HG03354 (cell line): ENCODE results near the gene NPLOC4.
"Not testable (repeated sequence)": the region's sequence is repeated elsewhere in the genome, so short reads cannot be mapped to it uniquely, and the experiment has no call there.

Experiments
- ATAC-seq: cut with Tn5 transposase; IDR thresholded peaks from one replicate; pipeline ENCODE4 v1.9.1; 2021; ENCODE audit warnings: mild to moderate bottlenecking; ENCODE audit not compliant: unreplicated experiment, poor library complexity, severe bottlenecking

The NPLOC4 gene

DNA sequence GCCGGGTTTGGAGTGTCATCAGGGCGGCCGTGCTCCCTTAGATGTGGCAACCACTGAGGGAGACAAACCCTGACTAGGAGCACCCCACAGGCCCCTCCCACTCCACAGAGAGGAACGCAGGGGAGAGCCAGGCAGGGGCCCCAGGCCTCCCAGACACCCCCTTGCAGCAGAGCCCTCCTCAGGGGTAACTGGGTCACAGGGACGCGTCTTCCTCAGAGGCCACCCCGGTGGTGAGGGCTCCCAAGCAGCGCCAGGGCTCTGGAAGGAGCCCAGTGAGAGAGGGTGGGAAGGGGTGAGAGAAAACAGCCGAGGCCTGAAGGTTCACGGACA is 97.4 kb downstream of the NPLOC4 start:
- no peak for ATAC-seq

DNA sequence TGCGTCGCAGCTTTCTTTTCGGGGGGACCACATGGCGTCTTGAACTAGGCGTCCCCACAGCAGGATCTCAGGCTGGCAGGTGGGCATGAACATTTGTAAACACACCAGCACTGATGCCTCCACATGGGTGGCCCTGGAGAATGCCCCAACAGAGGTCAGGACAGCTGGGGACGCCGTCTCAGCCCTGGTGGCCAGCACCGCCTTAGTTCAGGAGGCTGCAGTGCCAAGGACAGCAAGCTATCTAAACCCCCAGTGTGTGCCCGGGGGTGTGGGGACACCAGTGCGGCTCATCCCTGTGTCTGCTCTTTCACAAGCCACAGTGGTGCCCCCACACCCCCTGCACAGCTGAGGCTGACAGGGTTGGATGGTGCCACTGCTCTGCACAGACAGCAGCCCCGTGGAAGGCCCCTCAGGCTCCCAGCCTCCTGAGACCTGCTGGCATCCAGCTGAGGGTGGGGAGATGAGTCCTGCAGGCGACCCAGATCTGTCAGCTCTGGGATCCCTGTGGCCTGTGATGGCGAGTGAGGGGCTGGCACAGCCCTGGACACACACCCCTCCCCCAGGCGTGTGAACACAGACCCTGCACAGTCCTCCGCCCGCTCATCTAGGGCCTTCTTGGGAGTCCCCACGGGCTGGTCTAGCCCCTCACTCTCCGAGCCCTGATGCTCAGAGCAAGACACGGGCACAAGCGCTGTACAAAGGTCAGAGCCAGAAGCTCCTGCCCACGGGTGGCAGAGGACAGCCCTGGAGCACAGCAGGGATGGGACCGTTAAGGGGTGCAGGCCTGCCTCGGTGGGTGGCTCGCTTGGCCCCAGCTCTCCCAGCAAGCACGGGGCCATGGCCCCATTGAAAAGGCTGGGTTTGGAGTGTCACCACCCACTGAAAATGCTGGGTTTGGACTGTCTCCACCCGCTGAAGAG is 98.0 kb downstream of the NPLOC4 start:
- ATAC-seq = no peak

DNA sequence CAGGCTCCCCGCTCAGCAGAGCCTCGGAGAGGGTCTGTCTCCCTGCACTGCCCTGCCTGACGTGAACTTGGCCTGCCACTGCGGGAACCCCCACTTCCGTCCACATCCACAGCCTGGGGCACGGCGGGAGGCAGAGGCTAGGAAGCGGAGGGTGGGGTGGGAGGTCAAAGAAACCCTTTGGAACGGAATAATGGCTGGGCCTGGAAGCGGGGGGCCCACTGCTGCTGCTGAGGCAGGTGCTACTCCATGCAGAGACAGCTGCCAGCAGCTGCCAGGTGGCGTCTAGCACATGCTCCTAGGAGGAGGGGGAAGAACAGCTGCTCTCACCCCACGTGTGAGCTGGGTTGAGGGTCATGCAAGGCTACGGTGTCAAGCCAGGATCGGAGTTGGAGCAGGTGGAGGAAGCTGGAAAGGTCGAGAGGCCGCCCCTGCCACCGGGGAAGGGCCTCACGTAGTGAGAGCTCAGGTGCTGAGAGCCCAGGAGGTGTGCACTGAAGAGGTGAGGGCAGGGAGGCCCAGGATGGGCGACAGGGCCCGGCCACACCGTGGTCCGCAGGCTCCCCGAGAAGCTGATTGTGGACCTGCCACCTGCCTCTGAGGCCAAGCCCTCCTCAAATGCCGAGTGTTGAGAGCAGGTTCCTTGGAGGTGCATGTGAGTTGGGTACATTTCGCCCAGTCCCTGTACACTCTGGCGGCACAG is 98.9 kb downstream of the NPLOC4 start:
- ATAC-seq = no peak

DNA sequence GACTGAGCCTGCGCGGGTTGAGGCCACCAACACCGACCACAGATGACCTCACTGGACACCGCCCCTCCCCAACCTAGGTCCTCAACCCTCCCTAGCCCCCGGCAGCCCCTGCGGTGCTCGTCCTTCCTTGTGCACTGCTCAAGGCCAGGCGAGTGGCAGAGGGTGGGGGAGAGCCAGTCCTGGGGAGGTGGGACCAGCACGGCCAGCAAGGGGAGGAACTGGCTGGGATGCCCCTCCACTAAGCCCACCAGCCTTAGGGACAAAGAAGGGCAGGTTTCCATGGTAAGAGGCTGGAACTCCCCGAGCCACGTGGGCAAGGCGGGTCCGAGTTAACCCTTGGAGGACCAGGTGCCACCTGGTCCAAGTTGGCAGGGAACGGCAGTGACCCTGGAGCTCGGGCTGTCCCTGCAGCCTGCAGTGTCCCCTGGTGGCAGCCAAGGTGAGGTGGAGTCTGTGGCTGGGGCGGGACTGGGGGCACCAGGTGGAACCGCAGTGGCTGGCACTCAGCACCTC is 99.5 kb downstream of the NPLOC4 start:
- no peak for ATAC-seq

DNA sequence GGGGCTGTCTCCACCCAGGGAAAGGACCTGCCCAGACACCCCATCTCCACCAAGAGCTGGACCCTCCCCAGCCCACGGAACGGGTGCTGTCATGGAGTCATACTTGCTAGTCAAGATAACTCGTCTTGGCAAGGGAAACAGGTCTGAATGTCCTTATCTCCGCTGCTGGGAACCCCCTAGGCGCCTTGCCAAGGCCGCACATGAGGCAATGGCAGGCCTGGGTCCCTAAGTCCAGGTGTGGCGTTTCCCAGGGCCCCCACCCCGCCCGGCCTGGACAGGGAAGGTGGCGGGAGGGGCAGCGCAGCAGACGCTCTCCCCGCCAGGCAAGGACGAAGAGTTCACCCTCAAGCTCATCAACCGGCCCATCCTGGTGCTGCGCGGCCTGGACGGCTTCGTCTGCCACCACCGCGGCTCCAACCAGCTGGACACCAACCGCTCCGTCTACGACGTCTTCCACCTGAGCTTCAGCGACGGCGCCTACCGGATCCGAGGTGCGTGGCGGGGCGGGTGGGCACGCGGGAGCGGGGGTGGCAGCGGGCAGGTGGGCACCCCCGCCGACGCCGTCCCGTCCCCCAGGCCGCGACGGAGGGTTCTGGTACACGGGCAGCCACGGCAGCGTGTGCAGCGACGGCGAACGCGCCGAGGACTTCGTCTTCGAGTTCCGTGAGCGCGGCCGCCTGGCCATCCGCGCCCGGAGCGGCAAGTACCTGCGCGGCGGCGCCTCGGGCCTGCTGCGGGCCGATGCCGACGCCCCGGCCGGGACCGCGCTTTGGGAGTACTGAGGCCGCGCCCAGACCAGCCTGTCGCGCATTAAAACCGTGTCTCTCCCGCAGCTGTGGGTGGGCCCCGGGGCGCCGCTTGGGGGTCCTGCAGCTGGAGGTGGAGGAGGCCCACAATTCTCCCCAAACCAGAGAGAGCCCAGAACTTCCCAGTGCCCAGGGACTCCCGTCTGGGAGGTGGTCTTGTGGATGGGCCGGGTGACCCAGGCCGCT is 100.3 kb downstream of the NPLOC4 start:
- ATAC-seq = no peak

DNA sequence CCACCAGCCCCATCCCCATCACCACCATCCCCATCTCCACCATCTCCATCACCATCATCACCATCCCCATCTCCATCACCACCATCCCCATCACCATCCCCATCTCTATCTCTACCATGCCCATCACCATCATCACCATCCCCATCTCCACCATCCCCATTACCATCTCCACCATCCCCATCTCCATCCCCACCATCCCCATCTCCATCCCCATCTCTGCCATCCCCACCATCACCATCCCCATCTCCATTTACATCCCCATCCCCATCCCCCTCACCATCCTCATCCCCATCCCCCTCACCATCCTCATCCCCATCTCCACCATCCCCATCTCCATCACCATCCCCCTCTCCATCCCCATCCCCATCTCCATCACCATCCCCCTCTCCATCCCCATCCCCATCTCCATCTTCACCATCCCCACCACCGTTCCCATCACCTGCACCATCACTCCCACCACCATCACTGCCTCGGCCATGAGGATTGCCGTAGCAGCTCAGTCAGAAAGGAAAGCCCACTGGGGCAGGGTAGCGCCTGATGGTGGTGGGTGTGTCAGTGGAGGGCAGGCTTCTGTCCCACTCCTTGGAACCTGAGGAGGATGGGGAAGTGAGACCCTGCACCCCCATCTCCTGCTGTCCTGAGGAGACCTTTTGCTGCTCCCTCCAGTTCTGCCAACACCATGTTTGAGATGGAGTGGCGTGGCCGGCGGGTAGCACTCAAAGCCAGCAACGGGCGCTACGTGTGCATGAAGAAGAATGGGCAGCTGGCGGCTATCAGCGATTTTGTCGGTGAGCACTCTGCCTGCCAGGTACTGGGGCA is 101.2 kb downstream of the NPLOC4 start:
- no peak for ATAC-seq

DNA sequence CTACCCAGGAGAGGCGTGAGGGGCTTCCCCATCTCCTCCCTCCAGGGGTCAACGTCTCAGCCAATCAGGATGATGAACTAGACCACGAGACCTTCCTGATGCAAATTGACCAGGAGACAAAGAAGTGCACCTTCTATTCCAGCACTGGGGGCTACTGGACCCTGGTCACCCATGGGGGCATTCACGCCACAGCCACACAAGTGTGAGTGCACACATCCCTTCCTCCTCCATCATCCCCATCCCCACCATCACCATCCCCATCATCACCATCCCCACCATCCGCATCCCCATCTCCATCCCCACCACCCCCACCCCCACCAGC is 101.9 kb downstream of the NPLOC4 start:
- ATAC-seq = no peak

DNA sequence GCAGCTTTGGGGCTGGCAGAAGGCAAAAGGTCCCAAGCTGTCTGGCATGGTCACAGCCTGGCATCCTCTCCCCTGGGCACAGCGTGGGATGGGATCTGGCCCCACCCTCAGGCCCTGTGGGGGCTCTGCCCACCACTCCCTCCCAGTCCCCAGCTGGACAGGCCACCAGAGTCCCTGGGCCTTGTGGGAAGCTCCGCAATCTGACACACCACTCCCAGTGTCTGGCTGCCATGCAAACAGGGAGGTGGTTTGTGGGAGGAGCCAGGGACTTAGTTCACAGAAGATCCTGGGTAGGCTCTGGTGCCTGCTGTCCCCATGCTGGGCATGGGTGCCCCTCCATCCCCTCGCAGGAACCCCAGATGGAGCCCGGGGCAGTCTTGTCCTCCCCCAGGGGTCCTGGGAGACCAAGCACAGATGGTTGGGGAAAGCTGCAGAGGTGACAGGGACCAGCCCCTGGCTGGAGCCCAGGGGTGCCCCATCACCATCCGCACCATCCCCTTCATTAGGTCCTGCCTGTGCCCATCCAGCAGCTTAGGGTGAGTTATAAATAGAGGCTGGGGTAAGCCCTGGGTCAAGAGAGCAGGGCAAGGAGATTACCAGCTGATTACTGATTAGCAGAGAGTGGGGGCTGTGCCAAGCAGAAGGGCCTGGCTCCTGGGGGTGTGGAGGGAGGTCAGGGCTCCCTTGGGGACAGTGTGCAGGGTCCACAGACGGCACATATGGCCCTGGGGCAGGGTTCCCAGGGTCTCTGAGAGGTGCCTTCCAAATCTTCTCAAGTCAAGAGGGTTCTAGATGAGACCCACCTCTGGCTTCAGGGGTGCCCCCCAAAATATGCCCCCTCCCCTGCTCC is 102.5 kb downstream of the NPLOC4 start:
- no peak for ATAC-seq

DNA sequence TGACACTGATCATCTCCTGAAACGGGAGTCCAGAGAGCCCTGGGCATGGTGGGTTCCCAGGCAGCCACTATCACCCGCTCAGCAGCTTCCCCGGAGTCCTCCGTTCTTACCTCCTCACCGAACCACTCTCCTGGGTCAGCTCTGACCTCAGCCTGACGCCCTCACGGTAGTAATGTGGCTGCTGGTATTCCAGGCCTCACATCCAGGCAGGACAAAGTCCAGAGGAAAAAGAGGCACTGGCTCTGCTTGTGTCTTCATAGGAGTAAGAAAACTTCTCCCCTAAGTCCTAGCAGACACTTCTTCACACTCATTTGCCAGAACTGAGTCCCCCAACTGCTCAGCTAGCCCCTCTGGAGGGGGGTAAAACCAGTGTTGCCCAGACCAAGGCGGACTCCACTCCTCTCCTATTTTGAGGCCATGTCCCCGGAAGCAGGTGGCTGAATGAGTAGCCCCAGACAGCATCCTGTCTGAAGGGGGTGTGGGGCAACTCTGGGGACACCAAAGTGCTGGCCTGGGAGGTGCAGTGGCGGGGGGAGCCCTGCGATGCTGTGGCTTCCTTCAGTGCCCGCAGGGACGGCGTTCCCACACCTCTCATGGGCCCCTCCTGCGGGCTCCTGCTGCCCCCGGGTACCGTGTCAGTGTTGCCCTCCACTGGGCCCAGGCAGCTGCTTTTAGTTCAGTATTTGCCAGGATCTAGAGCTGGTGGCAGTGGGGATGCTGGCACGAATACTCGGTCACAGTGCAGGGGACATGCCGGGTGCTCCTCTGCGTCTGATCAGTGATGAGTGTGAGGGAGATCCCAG is 103.4 kb downstream of the NPLOC4 start:
- no peak for ATAC-seq

DNA sequence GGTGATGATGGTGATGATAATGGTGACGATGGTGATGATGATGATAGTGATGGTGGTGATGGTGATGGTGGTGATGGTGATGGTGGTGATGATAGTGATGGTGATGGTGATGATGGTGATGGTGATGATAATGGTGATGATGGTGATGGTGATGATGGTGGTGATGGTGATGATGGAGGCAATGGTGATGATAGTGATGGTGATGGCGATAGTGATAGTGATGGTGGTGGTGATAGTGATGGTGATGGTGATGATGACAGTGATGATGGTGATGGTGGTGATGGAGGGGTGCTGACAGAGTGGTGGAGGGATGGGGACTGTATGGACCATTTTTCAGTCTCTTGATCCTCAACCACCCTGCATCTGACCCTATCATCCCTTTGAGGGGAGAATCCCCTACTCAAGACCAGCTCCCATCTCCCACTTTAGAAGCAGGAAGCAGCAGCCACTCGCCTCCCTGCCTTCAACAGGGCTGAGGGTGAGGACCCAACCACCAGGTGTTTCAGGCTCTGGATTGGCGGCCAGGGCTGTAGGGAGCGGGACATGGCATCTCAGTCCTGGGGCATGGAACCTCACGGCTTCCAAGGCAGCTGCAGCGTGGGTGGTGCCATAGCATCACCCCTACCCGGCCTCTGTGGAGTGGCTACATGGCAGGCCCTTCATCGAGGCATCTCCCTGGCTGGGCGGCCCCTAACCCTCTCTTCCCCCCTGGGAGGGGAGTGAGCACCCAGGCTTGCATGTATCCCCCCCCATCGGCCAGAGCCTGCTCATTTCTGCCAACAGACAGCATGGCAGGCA is 104.2 kb downstream of the NPLOC4 start:
- no peak for ATAC-seq

DNA sequence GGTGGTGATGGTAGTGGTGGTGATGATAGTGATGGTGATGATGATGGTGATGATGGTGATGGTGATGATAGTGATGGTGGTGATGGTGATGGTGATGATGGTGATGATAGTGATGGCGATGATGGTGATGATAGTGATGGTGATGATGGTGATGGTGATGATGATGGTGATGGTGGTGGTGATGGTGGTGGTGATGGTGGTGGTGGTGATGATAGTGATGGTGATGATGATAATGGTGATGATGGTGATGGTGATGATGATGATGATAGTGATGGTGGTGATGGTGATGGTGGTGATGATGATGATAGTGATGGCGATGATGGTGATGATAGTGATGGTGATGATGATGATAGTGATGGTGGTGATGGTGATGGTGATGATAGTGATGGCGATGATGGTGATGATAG is 104.9 kb downstream of the NPLOC4 start:
- ATAC-seq = not testable (repeated sequence)

DNA sequence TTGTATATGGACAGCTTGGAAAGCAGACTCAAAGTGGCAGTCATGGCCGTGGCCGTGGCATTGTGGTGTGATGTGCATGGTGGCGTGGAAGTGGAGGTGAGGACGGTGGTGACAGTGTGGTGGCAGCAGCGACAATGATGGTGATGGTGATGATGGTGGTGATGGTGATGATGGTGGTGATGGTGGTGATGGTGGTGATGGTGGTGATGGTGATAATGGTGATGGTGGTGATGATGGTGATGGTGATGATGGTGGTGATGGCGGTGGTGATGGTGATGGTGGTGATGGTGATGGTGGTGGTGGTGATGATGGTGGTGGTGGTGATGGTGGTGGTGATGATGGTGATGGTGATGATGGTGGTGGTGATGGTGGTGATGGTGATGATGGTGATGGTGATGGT is 105.9 kb downstream of the NPLOC4 start:
- ATAC-seq = not testable (repeated sequence)

DNA sequence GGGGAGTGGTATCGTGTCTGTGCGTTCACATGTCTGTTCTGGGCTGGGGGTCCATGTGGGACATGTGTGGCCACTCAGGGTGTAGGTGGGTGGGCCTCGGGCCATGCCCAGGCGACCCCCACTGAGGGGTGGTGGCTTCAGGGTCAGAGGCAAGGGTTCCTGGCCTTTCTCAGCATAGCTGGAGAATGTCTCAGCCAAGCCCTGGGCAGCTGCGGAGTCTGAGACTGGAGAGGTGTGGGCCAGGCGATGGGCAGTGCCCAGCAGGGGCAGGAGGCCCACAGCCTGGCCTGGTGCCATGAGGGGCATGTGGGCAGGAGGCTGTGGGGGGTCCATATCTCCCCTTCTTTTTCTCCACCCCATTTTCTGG is 107.5 kb downstream of the NPLOC4 start:
- ATAC-seq = no peak

DNA sequence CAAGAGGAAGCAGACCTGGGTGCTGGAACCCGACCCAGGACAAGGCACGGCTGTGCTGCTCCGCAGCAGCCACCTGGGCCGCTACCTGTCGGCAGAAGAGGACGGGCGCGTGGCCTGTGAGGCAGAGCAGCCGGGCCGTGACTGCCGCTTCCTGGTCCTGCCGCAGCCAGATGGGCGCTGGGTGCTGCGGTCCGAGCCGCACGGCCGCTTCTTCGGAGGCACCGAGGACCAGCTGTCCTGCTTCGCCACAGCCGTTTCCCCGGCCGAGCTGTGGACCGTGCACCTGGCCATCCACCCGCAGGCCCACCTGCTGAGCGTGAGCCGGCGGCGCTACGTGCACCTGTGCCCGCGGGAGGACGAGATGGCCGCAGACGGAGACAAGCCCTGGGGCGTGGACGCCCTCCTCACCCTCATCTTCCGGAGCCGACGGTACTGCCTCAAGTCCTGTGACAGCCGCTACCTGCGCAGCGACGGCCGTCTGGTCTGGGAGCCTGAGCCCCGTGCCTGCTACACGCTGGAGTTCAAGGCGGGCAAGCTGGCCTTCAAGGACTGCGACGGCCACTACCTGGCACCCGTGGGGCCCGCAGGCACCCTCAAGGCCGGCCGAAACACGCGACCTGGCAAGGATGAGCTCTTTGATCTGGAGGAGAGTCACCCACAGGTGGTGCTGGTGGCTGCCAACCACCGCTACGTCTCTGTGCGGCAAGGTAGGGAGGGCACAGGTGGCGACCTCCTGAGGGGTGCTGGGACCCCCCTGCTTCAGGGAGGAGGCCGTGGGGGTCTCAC is 108.1 kb downstream of the NPLOC4 start:
- ATAC-seq = no peak

DNA sequence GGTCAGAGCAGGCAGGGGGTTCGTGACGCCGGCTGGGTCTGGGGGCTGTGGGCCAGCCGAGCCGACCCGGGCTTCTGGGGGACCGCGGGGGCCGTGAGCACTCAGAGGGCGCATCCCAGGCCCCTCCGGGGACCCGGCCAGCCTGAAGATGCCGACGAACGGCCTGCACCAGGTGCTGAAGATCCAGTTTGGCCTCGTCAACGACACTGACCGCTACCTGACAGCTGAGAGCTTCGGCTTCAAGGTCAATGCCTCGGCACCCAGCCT is 108.6 kb downstream of the NPLOC4 start:
- ATAC-seq = no peak

DNA sequence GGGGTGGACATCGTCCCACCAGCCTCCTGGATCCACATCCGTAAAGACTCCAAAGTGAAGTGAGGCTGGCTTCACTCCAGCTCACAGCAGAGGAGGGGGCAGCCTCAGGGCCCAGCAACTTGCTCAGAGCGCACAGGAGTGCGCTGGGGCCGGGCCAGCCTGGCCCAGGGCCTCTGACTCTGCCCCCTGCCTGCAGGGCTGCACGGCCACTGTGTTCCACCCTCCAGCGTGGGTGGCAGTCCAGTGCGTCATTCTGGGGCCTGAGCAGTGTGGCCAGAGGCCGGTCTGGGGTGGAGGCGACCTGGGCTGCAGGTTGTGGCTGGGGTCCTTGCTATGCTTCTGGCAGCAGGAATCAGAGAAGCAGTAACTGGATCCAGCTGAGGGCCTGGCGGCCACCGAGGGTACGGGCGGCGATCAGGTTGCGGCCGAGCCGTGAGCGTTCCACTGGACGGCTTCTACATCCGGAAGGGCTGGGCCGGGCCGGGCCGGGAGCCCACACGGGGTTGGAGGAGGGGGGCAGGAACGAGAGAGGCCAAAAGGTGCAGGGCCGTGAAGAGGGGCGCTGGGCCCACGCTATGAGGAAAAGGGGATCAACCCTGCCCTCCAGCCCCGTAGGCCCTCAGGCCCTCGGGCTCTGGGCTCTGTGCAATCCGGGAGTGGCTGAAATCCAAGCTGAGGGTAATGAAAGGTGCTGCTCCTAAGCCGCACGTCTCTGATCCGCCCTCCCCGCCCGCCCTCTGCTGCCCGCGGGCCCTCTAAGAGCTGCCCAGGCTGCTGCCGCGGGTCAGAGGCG is 109.1 kb downstream of the NPLOC4 start, which contains the start of gene FSCN2:
FSCN2 (plus strand) TSS at position 787 of the 793 bp plus-strand sequence. CDS start 155 bp downstream, outside the sequence.
- no peak for ATAC-seq
